HepG2 (cell line): Measurements from ENCODE around the gene ADAD2. TPM values are rescaled to one million over a fixed set of nuclear protein-coding genes. Genes with fewer than 3 reads are reported as not detected.

Source experiments
- ATAC-seq: fragments of 200-7000 bp; cut with Tn5 transposase; 3 replicates; pipeline ENCODE4 v1.9.1; 2020; ENCODE audit warnings: mild to moderate bottlenecking, moderate library complexity
- BruUV-seq: library from RNA; stranded (reverse); fragments of 400-500 nt; replicated peaks from 2 replicates; lab custom pipeline; 2021; lab: Mats Ljungman, UMichigan
- CTCF ChIA-PET: fragments of 300-600 bp; formaldehyde crosslinking; extraction: SDS; loops from one replicate; lab custom pipeline; 2021; ENCODE audit warnings: low total read pairs, inconsistent platforms, low intra/inter-chr PET ratio; lab: Yijun Ruan, JAX
- POLR2A ChIA-PET: fragments of 350-600 bp; sonication (Branson Sonifier 250); formaldehyde crosslinking; loops from one replicate; lab custom pipeline; 2020; ENCODE audit warnings: antibody characterized with exemption, inconsistent platforms; lab: Yijun Ruan, JAX
- DNase-seq: peaks from one replicate; pipeline ENCODE4 v3.0.0-alpha.2; 2015; ENCODE audit warnings: low spot score
- FAIRE-seq: peaks from 3 replicates; lab custom pipeline; 2011; peaks lifted over from hg19 to GRCh38; lab: Jason Lieb, UNC
- H2AFZ ChIP-seq: one replicate; pipeline ENCODE4 v1.6.1; 2011; ENCODE audit warnings: low read length, inconsistent platforms
- H3K27ac ChIP-seq: fragments of 300-600 bp; 3 replicates; pipeline ENCODE4 v1.8.0; 2011; ENCODE audit warnings: mixed run types, mild to moderate bottlenecking, mixed read lengths, low read length, inconsistent platforms; ENCODE audit not compliant: insufficient read depth; ENCODE audit errors: extremely low read length
- H3K27me3 ChIP-seq, 2 experiments: fragments of 200-600 bp in 1 of 2; 2 replicates in 1 of 2; 3 replicates in 1 of 2; pipeline versions ENCODE4 v1.6.0 to v1.8.0; 2011; ENCODE audit warnings: low read length in 2 of 2, mild to moderate bottlenecking in 2 of 2, moderate library complexity in 2 of 2, inconsistent platforms in 1 of 2; ENCODE audit not compliant: insufficient read depth in 2 of 2, control insufficient read depth in 1 of 2
- H3K36me3 ChIP-seq, 2 experiments: fragments of 200-600 bp in 1 of 2; replicated peaks in 1 of 2; 2 replicates in 1 of 2; 3 replicates in 1 of 2; pipeline versions ENCODE4 v1.5.1 to v1.8.0; 2011; ENCODE audit warnings: low read length in 2 of 2, inconsistent platforms in 1 of 2; ENCODE audit not compliant: insufficient read depth in 2 of 2, control insufficient read depth in 1 of 2
- H3K4me1 ChIP-seq: 2 replicates; pipeline ENCODE4 v1.5.1; 2012; ENCODE audit warnings: low read length, inconsistent platforms; ENCODE audit not compliant: insufficient read depth
- H3K4me2 ChIP-seq: 2 replicates; pipeline ENCODE4 v1.6.0; 2011; ENCODE audit warnings: low read depth, low read length, inconsistent platforms
- H3K4me3 ChIP-seq, 3 experiments: fragments of 200-600 bp in 1 of 3; sonication (generic), shearing (Covaris generic) in 1 of 3; replicated peaks in 1 of 3; 2 replicates each; pipeline ENCODE4 v1.5.1; 2011 to 2016; ENCODE audit warnings: low read length in 3 of 3, inconsistent platforms in 2 of 3, low read depth in 2 of 3, mild to moderate bottlenecking in 2 of 3, control low read depth in 1 of 3, mixed read lengths in 1 of 3; ENCODE audit not compliant: insufficient read depth in 1 of 3
- H3K79me2 ChIP-seq: one replicate; pipeline ENCODE4 v1.6.1; 2011; ENCODE audit warnings: low read length, inconsistent platforms; ENCODE audit not compliant: insufficient read depth
- H3K9ac ChIP-seq: 2 replicates; pipeline ENCODE4 v1.6.0; 2011; ENCODE audit warnings: mild to moderate bottlenecking, low read depth, low read length, inconsistent platforms; ENCODE audit not compliant: insufficient read depth
- H3K9me3 ChIP-seq: 2 replicates; pipeline ENCODE4 v1.5.1; 2012; ENCODE audit warnings: mild to moderate bottlenecking, low read length
- H4K20me1 ChIP-seq: 2 replicates; pipeline ENCODE4 v1.6.0; 2011; ENCODE audit warnings: inconsistent platforms, mild to moderate bottlenecking, low read length, moderate library complexity; ENCODE audit not compliant: insufficient read depth
- ETV6 ChIP-seq: sonication (generic); formaldehyde crosslinking; conservative IDR thresholded peaks from 2 replicates; pipeline ENCODE4 v1.4.0; 2020; ENCODE audit warnings: missing genetic modification reagents
- HHEX ChIP-seq: IDR thresholded peaks from 2 replicates; pipeline ENCODE4 v1.6.1; 2016; ENCODE audit warnings: control low read depth
- RXRA ChIP-seq: sonication (generic); formaldehyde crosslinking; IDR thresholded peaks from 2 replicates; pipeline ENCODE4 v1.5.1; 2020; ENCODE audit warnings: missing genetic modification reagents
- ZFP37 ChIP-seq: sonication (generic); formaldehyde crosslinking; IDR thresholded peaks from 2 replicates; pipeline ENCODE4 v1.4.0; 2020; ENCODE audit warnings: missing genetic modification reagents, borderline replicate concordance
- ZNF263 ChIP-seq: sonication (generic); formaldehyde crosslinking; IDR thresholded peaks from 2 replicates; pipeline ENCODE4 v1.4.0; 2020; ENCODE audit warnings: missing genetic modification reagents
- ZNF326 ChIP-seq: sonication (generic); formaldehyde crosslinking; IDR thresholded peaks from 2 replicates; pipeline ENCODE4 v1.4.0; 2020; ENCODE audit warnings: missing genetic modification reagents, borderline replicate concordance
- ZNF615 ChIP-seq: sonication (generic); formaldehyde crosslinking; IDR thresholded peaks from 2 replicates; pipeline ENCODE4 v1.5.0; 2020; ENCODE audit warnings: mild to moderate bottlenecking, missing genetic modification reagents, borderline replicate concordance
- ZNF766 ChIP-seq: sonication (generic); formaldehyde crosslinking; IDR thresholded peaks from 2 replicates; pipeline ENCODE4 v1.5.0; 2020; ENCODE audit warnings: missing genetic modification reagents, borderline replicate concordance
- ZNF841 ChIP-seq: sonication (generic); formaldehyde crosslinking; IDR thresholded peaks from 2 replicates; pipeline ENCODE4 v1.8.1; 2023; ENCODE audit warnings: missing genetic modification reagents, borderline replicate concordance
- WGBS: methylation state at CpG from one replicate; pipeline ENCODE4 v1.1.6; 2017; ENCODE audit warnings: low lambda C conversion rate; 5-methylcytosine and 5-hydroxymethylcytosine counted together
- in situ Hi-C: cut with HindIII; loops from 2 replicates; pipeline ENCODE4 v1.10.0; 2017; ENCODE audit warnings: low pct_unique_long_range_greater_than_20kb; ENCODE audit not compliant: extremely low pct_ligation_motif_present
- intact Hi-C: fragments of 100-400 bp; cut with micrococcal nuclease; formaldehyde crosslinking; loops from one replicate; pipeline ENCODE4 v1.10.0; 2022; ENCODE audit not compliant: unreplicated experiment
- polyA plus RNA-seq, 8 experiments: library from polyadenylated mRNA; depleted of rRNA in 3 of 8; stranded (reverse) in 7 of 8; unstranded in 1 of 8; fragments of >200 nt; fragmentation: Illumina TruSeq in 4 of 8; extraction: Trizol in 4 of 8; gene quantifications; 2 replicates each; pipeline versions ENCODE4 v1.2.1 to v1.2.3, GENCODE V29; 2011 to 2016; ENCODE audit warnings: low read depth in 4 of 8, missing spikeins in 1 of 8, mixed read lengths in 1 of 8; ENCODE audit not compliant: insufficient read depth in 1 of 8
- total RNA-seq, 5 experiments: library from RNA; depleted of rRNA; stranded (reverse); fragments of >200 nt; fragmentation: Illumina TruSeq; extraction: Trizol; gene quantifications; 2 replicates each; pipeline ENCODE4 v1.2.3, GENCODE V29; 2016; ENCODE audit warnings: low read depth in 1 of 5
- TF ChIP-seq, protein P1 (sequence below): sonication (generic); formaldehyde crosslinking; IDR thresholded peaks from 2 replicates; pipeline ENCODE4 v1.5.0; 2020; ENCODE audit warnings: mild to moderate bottlenecking, missing genetic modification reagents
- TF ChIP-seq, protein P2 (sequence below): sonication (generic); IDR thresholded peaks from 2 replicates; pipeline ENCODE4 v1.6.1; 2016; ENCODE audit warnings: low read depth, borderline replicate concordance
- TF ChIP-seq, protein P3 (sequence below): sonication (generic); formaldehyde crosslinking; IDR thresholded peaks from 2 replicates; pipeline ENCODE4 v1.5.0; 2020; ENCODE audit warnings: missing genetic modification reagents, mild to moderate bottlenecking, borderline replicate concordance
- TF ChIP-seq, protein P4 (sequence below), 2 experiments: sonication (generic) in 1 of 2; formaldehyde crosslinking in 1 of 2; IDR thresholded peaks; 2 replicates each; pipeline versions ENCODE4 v1.4.0 to v1.6.1; 2018 to 2020; ENCODE audit warnings: missing genetic modification reagents in 2 of 2, borderline replicate concordance in 1 of 2, low read depth in 1 of 2, mild to moderate bottlenecking in 1 of 2, missing biosample characterization in 1 of 2

The ADAD2 gene
- total and polyA plus RNA-seq, 2 of the 13 experiments (the other 11 are each of a cell fraction or from before 2014, with no cell fraction given): not detected

DNA sequence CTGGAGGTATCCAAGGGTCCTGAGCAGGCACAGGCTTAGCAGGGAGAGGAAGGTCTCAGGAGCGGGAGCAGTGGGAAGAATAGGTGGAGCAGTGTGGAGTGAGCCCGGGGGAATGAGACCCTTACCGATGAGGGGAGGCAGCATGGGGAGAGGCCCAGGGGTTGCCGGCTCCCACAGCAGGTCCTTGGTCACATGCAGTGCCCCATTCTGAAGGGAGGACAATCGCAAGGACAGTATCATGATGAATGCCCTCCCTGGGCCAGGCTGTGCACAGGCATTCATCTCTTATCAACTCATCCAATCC is 7.4 kb upstream of the ADAD2 start:
- CTCF ChIA-PET: no interaction called here
- in situ Hi-C loops: loop anchor here (25.0 kb wide), 1 partner anchor 221 kb away; the partner anchor contains the start of genes NECAB2 and OSGIN1
- FAIRE-seq: no peak

More for the DNA sequence above, 7.4 kb upstream of the ADAD2 start:
- DNase-seq: no peak
- Histone ChIP-seq H3K9me3 (no peaks in the 10 kb centered on the region), H3K4me3 (no peak overlapping the region), H3K4me1 (peaks cover 14% of the 10 kb centered on the region), H3K79me2 (peaks cover 25% of the 10 kb centered on the region), H2AFZ (no peak overlapping the region), H4K20me1 (no peaks in the 10 kb centered on the region), H3K36me3 (peaks cover 25 to 50% of the 10 kb centered on the region in 2 experiments; a peak in 4 of 5 replicates), H3K9ac (no peak overlapping the region), H3K27me3 (no peaks in the 10 kb centered on the region), H3K4me2 (no peak overlapping the region), H3K27ac (no peak overlapping the region)
- 93% methylated on average over 5 of the region's 5 CpGs for WGBS
- TF ChIP-seq, protein P1, sequence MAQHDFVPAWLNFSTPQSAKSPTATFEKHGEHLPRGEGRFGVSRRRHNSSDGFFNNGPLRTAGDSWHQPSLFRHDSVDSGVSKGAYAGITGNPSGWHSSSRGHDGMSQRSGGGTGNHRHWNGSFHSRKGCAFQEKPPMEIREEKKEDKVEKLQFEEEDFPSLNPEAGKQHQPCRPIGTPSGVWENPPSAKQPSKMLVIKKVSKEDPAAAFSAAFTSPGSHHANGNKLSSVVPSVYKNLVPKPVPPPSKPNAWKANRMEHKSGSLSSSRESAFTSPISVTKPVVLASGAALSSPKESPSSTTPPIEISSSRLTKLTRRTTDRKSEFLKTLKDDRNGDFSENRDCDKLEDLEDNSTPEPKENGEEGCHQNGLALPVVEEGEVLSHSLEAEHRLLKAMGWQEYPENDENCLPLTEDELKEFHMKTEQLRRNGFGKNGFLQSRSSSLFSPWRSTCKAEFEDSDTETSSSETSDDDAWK (CRISPR knock-in tag): no peak
- TF ChIP-seq ZNF766 (no peak), RXRA (no peak), ETV6 (CRISPR knock-in tag) (no peak), HHEX (CRISPR knock-in tag) (no peak), ZFP37 (CRISPR knock-in tag) (no peak), ZNF326 (CRISPR knock-in tag) (no peak), ZNF841 (no peak), ZNF263 (CRISPR knock-in tag) (no peak), ZNF615 (CRISPR knock-in tag) (no peak)
- TF ChIP-seq, protein P2, sequence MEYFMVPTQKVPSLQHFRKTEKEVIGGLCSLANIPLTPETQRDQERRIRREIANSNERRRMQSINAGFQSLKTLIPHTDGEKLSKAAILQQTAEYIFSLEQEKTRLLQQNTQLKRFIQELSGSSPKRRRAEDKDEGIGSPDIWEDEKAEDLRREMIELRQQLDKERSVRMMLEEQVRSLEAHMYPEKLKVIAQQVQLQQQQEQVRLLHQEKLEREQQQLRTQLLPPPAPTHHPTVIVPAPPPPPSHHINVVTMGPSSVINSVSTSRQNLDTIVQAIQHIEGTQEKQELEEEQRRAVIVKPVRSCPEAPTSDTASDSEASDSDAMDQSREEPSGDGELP: no peak
- TF ChIP-seq, protein P3, sequence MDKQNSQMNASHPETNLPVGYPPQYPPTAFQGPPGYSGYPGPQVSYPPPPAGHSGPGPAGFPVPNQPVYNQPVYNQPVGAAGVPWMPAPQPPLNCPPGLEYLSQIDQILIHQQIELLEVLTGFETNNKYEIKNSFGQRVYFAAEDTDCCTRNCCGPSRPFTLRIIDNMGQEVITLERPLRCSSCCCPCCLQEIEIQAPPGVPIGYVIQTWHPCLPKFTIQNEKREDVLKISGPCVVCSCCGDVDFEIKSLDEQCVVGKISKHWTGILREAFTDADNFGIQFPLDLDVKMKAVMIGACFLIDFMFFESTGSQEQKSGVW (CRISPR knock-in tag): no peak
- TF ChIP-seq, protein P4, sequence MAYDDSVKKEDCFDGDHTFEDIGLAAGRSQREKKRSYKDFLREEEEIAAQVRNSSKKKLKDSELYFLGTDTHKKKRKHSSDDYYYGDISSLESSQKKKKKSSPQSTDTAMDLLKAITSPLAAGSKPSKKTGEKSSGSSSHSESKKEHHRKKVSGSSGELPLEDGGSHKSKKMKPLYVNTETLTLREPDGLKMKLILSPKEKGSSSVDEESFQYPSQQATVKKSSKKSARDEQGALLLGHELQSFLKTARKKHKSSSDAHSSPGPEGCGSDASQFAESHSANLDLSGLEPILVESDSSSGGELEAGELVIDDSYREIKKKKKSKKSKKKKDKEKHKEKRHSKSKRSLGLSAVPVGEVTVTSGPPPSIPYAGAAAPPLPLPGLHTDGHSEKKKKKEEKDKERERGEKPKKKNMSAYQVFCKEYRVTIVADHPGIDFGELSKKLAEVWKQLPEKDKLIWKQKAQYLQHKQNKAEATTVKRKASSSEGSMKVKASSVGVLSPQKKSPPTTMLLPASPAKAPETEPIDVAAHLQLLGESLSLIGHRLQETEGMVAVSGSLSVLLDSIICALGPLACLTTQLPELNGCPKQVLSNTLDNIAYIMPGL (CRISPR knock-in tag; IDR thresholded peaks at IDR 0.05; ENCODE audit: borderline replicate concordance in 1 of 2, low read depth in 1 of 2): no peak
- ATAC-seq: no peak
- POLR2A ChIA-PET: no interaction called here
- BruUV-seq: no TSS peak
- intact Hi-C loops: no loop called here
